DMS114 treated with DMSO at 0.1 percent for 48 hours (cell line): Measurements from ENCODE around the gene RIPK3.
"Not testable (repeated sequence)": the region's sequence is repeated elsewhere in the genome, so short reads cannot be mapped to it uniquely, and the experiment has no call there.

Source experiments
- DNase-seq: peaks from one replicate; lab custom pipeline; 2025; ENCODE audit not compliant: unreplicated experiment; lab: John Stamatoyannopoulos, UW

Gene RIPK3

DNA sequence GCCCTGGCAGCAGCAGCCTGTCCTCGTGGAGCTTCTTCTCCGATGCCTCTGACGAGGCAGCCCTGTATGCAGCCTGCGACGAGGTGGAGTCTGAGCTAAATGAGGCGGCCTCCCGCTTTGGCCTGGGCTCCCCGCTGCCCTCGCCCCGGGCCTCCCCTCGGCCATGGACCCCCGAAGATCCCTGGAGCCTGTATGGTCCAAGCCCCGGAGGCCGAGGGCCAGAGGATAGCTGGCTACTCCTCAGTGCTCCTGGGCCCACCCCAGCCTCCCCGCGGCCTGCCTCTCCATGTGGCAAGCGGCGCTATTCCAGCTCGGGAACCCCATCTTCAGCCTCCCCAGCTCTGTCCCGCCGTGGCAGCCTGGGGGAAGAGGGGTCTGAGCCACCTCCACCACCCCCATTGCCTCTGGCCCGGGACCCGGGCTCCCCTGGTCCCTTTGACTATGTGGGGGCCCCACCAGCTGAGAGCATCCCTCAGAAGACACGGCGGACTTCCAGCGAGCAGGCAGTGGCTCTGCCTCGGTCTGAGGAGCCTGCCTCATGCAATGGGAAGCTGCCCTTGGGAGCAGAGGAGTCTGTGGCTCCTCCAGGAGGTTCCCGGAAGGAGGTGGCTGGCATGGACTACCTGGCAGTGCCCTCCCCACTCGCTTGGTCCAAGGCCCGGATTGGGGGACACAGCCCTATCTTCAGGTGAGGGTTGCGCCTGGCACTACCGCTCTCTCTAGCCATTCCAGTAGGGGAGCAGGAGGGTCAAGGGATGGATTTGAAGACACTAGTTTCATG is 30.3 kb upstream of the RIPK3 start:
- no peak for DNase-seq

- no peak for DNase-seq
Observed at GRCh38 chr14:24369463-24369862, 29.7 kb upstream of the RIPK3 start.

- no peak for DNase-seq
Observed at GRCh38 chr14:24368562-24369252, 28.9 kb upstream of the RIPK3 start.

GRCh38 chr14:24368212-24368561 is 28.4 kb upstream of the RIPK3 start:
- no peak for DNase-seq

DNA sequence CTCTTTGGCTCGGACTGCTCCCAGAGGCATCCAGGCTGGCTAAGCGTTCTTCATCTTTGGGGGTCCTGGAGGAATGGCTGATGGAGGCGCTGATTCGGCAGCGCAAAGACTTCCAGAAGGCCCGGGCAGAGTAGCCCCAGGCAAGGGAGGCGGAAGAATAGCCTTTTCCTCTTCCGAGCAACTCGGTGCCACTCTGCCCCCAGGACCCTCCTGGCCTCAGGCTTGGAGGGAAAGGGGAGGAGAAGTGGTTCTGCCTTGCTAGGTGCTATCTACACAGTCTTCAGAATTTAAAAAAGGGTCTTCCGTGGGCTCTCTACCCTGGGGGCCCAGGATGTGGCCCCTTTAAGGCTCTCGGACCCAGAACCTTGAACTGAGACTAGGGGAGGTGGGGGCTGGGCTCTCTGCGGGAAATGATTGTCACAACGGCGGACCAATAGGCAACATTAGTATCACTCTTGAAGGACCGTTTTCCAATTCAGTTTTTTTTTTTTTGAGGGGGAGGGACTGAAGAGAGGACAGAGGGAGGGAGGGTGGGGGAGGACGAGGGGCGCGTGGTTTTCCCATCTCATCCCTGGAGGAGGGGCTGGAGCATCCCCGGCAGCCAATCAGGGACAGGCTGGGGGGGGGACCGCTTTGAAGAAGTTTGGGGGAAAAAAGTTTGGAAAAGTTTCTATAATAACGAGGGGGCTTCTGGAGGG is 27.9 kb upstream of the RIPK3 start, which contains the start of gene NFATC4:
NFATC4 (plus strand) TSS at position 671 of the 698 bp plus-strand sequence. CDS start 157 bp downstream, outside the sequence.
- DNase-seq = peak; percentile 82

DNA sequence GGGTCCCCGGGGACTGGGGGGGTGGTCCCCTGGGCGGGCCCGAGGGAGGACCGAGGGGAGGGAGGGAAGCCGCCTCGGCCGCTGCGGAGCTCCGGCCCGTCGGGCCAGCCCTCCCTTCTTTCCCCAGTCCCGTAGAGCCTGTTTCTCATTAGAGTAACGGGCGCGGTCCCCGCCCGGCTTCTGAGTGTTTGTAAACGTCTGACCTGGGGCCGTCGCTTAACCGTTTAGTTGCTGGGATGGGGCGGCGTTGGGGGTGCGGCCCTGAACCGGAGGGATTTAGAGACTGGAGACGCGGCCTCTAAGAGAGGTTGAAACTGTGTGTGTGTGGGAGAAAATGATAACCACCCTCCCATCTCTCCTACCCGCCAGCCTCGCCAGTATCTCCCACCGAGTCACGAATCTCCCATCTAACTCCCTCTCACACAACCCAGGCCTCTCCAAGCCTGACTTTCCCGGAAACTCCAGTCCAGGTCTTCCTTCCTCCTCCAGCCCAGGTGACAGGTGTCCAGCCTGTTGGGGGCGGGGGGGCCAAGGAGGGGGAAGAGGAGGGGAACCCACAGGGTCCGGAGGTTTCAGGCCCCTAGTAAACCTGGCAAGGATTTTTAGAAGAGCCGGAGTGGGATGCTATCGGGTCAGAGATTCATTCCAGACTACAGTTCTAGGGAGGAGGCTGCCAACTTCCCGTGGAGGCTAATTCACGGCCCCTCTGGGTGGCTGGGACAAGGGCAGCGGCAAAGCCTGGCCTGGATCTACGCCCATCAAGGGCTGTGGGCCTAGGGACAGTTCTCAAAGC is 27.1 kb upstream of the RIPK3 start:
- peak; percentile 66 for DNase-seq

- no peak for DNase-seq
Observed at GRCh38 chr14:24366413-24366720, 26.6 kb upstream of the RIPK3 start.

DNA sequence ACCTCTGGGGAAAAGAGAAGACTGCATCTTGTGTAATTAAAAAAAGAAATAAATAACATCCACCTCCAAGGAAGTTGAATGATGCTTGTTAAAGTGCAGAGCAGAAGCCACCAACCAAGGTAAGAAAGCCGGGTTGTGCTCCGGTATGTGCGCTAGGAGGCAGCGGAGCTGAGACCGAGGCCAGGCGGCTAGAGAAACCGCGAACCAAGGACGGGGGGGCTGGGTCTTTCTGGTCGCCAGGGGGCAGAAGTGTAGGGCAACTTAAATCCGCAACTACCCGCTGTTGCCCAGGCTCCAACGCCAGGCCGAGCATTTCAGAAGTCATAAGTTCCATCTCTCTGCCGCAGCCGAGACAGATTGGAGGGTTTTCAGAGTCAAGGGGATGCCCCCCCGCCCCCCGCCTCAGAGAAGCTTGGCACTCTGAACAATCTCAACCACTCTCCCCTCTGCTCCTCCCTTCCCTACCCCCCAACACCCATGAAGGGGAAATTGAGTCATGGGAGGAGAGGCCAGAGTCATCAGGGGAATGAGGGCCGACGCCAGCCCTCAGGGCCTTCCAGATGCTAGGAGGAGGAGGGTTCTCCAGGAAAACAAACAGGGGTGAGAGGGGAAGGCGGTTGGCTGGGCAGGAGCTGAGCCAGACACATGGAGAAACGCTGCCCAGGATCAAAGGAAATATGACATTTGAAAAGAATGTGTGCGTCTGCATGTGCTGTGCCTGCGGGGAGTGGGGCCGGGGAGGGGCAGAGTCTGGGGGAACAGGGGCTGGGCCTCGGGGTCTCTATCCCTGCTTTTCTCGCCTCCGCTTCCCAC is 26.0 kb upstream of the RIPK3 start:
- peak; percentile 67 for DNase-seq

- DNase-seq = no peak
Observed at GRCh38 chr14:24364841-24365240, 25.1 kb upstream of the RIPK3 start.

- no peak for DNase-seq
Observed at GRCh38 chr14:24363401-24363800, 23.6 kb upstream of the RIPK3 start.

- no peak for DNase-seq
Observed at GRCh38 chr14:24362241-24362960, 22.6 kb upstream of the RIPK3 start.

GRCh38 chr14:24361326-24361725 is 21.5 kb upstream of the RIPK3 start:
- DNase-seq = no peak

DNA sequence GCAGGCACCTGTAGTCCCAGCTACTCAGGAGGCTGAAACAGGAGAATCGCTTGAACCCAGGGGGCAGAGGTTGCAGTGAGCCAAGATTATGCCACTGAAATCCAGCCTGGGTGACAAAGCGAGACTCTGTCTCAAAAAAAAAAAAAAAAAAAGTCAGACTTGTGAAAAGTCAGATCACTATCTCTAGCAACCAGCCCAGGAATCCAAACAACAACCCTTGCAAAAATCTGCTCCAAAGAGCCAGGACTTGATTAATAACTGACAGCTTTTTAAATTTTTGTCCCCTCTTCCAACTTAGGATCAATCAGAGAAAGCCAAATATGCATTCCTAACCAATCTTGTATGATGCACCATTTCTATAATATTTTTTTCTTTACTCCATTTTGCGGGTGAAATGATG is 20.5 kb upstream of the RIPK3 start:
- DNase-seq = no peak

DNA sequence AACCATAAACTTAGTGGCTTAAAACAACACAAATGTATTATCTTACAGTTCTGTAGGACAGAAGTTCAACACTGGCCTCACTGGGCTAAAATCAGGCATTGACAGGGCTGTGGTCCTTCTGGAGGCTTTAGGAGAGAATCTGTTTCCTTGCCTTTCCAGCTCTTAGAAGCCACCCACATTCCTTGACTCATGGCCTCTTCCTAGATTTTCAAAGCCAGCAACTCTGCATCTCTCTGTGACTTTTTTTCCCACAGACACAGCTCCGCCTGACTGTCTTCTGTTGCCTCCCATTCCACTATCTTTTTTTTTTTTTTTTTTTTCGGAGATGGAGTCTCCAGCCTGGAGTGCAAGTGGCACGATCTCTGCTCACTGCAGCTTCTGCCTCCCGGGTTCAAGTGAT is 16.4 kb upstream of the RIPK3 start:
- DNase-seq = no peak

GRCh38 chr14:24355009-24355408 is 15.2 kb upstream of the RIPK3 start:
- DNase-seq = no peak

GRCh38 chr14:24354482-24354825 is 14.7 kb upstream of the RIPK3 start:
- not testable (repeated sequence) for DNase-seq

DNA sequence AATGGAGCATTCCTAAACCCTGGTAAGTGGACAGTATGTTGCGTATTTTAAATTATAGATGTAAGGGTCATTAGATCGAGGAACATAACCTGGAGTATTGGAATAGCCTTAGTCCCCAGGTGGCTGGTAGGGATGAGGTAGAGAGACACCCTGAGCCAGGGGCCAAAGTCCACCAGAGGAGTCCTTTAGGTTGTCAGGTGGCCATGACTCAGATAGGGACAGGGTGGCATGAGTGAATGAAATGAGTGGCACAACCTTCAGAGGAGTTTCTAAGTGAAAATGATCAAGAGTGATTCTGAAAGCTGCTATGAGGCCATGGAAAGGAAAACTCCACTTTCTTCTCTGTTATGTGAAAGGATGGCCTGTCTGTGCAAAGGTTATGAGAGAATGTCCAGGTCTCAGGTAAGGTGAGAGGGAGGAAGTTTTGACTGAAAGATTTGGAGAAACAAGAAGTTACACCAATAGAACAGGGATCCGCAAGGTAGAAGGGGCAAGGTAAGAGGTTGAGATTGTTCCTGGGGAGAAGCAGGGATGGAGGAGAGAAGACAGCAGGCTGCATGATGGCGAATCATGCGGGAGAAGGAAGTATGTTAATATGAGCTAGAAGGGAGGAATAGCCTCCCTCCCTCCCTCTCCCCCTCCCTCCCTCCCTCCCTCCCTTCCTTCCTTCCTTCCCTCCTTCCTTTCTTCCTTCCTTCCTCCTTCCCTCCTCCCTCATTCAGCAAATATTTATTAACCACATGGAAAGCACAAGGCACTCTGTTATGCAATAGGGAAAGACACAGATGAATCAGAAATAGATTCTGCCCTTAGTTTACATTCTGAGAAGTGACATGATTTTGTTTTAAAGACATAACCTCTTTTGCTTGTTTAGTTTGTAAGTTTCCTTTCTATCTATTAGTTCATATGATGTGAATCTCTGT is 14.0 kb upstream of the RIPK3 start:
- DNase-seq = no peak

- DNase-seq = no peak
Observed at GRCh38 chr14:24351517-24351916, 11.7 kb upstream of the RIPK3 start.

DNA sequence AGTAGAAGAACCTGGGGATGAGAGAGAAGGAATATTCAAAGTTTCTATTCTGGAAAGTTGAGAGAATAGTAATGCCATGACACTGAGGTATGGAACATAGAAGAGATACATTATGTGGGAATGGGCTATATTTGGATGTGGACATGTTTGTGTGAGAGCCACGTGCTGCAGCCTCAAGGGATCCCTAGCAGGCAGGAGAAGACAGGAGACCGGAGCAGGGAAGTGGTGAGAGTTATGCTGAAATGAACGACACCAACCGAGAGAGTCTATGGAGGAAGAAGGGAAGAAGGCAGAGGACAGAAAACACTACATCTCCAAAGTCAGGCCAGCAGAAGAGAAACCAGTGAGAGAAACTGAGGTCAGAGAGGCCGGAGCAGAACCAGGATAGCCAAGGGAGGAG is 10.0 kb upstream of the RIPK3 start:
- DNase-seq = no peak
